HUES48 (cell line): ENCODE measurements around the gene NFATC3.

ENCODE experiments used
- H3K27ac ChIP-seq: one replicate; pipeline ENCODE4 v1.7.0; 2013; ENCODE audit warnings: low read depth, low read length, inconsistent platforms
- H3K27me3 ChIP-seq: 2 replicates; pipeline ENCODE4 v1.6.1; 2013; ENCODE audit warnings: mild to moderate bottlenecking, low read length; ENCODE audit not compliant: control insufficient read depth, insufficient read depth
- H3K36me3 ChIP-seq: 2 replicates; pipeline ENCODE4 v1.6.1; 2013; ENCODE audit warnings: low read length; ENCODE audit not compliant: control insufficient read depth, insufficient read depth
- H3K4me1 ChIP-seq: 2 replicates; pipeline ENCODE4 v1.6.1; 2013; ENCODE audit warnings: mild to moderate bottlenecking, low read length; ENCODE audit not compliant: control insufficient read depth, insufficient read depth
- H3K4me3 ChIP-seq: 2 replicates; pipeline ENCODE4 v1.5.1; 2013; ENCODE audit warnings: mild to moderate bottlenecking, low read depth, low read length
- H3K9ac ChIP-seq: 2 replicates; pipeline ENCODE4 v1.6.1; 2013; ENCODE audit warnings: mild to moderate bottlenecking, low read depth, low read length, moderate library complexity
- H3K9me3 ChIP-seq: 2 replicates; pipeline ENCODE4 v1.6.1; 2013; ENCODE audit warnings: low read length; ENCODE audit not compliant: control insufficient read depth, insufficient read depth

Gene NFATC3

DNA sequence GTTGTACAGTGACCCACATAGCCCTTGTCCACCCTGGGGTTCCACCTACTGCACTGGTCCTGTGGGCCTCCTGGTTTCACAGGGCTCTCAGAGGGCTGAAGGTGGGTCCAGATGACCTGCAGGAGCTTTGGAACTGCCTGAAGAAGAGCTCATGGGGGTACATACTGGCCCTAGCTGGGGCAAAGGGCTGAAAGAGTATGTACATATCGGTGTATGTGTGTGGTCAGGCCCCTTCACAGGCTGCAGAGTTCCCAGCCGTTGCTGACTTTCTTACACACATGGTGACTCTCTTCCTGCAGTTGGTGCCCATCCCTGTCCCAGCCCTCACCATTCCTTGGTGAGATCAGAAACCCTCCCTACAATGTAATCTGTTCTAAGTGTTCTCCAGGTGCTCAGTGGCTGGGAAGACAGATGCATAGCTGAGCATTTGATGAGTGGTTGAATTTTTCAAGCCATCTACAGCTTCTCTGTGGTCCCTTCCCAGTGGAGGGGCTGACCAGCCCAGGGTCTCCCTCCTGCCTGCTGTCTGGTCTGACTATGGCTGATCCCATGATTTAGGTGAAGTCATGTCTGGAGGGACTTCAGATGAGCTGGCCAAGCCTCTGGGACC lies 2.4 kb upstream of the NFATC3 start:
- no peak overlapping the region for H3K27ac ChIP-seq

DNA sequence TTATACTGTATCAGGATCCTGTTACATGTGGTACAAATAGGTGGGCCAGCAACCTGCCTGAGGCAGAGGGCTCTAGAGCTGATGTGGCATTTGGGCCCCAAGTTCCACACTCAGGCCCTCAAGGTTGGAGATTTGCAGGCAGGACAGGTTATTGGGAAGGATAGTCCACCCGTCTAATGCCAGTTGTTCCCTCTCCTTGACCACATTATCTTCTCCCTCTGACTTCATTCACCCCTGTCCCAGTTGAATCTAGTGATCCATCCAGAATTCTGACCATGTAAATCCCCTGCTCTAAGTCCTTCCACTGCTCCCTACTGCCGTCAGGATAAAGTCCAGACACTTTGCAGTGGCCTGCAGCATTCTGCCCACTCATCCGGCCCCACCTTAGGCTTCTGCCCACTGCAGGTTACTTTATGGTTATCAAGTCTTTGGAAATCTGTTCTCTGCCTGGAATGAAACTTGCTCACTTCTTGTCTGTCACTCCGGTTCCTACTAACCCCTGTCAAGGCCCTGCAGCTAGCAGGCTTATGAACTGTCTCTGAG lies 1.9 kb upstream of the NFATC3 start:
- H3K9ac ChIP-seq, result no peak overlapping the region
- peaks cover 6% of the 10 kb centered on the region; the same call in 1 of the 2 replicates for H3K4me1 ChIP-seq
- peak overlapping the region; percentile 95 for H3K27ac ChIP-seq
- H3K36me3 ChIP-seq, result peaks cover 12% of the 10 kb centered on the region
- H3K9me3 ChIP-seq, result no peaks in the 10 kb centered on the region
- H3K4me3 ChIP-seq, result peak overlapping the region; percentile 94
- H3K27me3 ChIP-seq, result no peaks in the 10 kb centered on the region

More for the DNA sequence above, 2.4 kb upstream of the NFATC3 start:
- Histone ChIP-seq H3K27me3 (no peaks in the 10 kb centered on the region), H3K4me3 (no peak overlapping the region), H3K36me3 (peaks cover 18% of the 10 kb centered on the region), H3K4me1 (peaks cover 6% of the 10 kb centered on the region; the same call in 1 of the 2 replicates), H3K9ac (no peak overlapping the region), H3K9me3 (no peaks in the 10 kb centered on the region)

DNA sequence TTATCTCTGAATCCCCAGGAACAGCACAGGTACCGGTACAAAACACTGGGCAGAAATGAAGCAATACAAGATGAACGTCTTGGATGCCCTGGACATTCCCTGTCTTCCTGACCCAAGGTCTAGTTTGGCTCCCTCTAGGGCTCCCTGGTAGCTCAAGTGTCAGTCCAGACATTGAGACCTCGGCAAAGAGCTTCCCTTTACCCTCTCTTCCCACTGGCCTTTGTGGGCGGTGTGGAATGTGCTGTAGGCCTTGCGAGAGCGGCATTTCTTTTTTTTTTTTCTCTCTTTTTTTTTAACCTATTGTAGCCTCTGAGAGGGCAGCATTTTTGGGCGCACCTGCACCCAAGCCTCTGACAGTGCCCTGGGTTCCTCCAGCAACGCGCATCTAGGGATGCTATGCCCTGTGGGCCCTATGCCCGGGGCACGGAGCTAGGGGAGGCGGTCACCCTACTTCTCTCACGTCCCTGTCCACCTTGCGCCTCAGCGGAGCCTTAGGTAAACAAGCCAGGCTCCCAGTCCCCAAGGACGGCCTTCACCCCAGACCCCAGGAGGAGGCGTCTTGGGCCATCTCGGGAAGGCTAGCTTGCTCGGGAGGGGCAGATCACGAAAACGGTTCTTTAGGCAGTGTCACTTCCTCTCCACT lies 1.2 kb upstream of the NFATC3 start:
- H3K9me3 ChIP-seq, result no peaks in the 10 kb centered on the region
- peak overlapping the region; percentile 89 for H3K9ac ChIP-seq
- peaks cover 5% of the 10 kb centered on the region for H3K36me3 ChIP-seq
- H3K4me3 ChIP-seq, result peak overlapping the region; percentile 94
- H3K27me3 ChIP-seq, result no peaks in the 10 kb centered on the region
- H3K27ac ChIP-seq, result peak overlapping the region; percentile 95
- peaks cover 6% of the 10 kb centered on the region; the same call in 1 of the 2 replicates for H3K4me1 ChIP-seq

DNA sequence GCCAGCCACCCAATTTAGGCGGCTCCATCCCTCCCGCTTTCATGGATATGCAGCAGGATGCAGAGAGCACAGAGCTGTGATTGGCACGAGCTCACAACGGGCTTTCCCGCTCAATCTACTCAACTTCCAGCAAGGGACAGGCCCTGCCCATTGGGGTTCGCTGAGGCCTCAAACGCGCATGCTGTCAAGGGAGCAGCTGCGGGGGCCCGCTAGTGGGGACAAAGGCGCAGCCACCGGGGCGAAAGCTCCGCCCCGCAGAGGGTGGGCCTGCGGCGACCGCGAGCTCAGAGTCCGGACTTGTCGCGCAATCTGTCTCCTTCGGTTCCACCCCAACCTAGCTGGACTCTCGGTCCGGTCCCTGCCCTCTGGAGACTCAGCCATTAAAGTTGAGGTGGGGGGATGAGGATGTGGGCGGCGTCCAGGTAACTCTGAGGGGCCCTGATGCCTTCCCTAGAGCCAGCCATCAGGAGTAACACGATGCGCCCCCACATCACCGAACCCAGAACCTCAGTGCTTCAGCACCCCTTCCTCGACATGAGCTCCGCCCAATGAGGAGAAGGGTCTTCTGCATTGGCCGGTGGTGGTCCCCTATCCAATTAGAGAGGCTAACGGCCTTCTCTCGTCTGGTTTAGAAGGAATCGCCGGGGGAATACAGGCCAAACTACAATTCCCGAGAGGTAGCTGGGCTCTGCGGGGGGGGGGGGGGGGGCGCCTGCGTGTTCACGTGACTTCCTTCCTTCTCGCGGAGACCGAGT lies 489 bp upstream of the NFATC3 start:
- Histone ChIP-seq H3K27me3 (no peaks in the 10 kb centered on the region), H3K4me3 (peak overlapping the region; percentile 94), H3K9me3 (no peaks in the 10 kb centered on the region), H3K4me1 (peaks cover 6% of the 10 kb centered on the region; the same call in 1 of the 2 replicates), H3K9ac (peak overlapping the region; percentile 89), H3K27ac (peak overlapping the region; percentile 95), H3K36me3 (no peaks in the 10 kb centered on the region)

DNA sequence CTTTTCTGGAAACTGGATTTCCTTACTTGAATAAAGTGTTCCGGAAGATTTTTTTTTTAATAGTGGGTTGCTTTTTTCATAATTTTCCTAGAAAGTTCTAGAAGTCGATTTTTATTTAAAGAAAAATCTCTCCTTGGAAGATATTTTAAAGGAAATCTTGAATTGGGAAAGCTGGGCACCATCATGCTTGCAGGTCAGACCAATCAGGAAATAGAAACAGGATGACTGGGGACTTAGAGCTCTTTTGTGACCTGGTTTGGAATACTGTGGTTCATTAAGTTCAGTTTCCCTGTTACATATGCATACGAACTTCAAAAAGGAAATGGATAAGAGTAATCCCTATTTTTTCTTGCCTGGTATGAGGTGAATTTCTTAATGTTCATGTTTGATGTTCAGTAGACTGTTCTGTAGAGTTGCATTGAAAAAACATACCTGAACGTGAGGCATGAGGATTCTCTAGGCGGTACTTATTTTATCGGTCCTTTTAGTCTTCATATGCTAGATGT lies 1.2 kb downstream of the NFATC3 start:
- Histone ChIP-seq H3K4me3 (peak overlapping the region; percentile 100), H3K9ac (peak overlapping the region; percentile 84; the same call in 1 of the 2 replicates), H3K9me3 (no peaks in the 10 kb centered on the region), H3K4me1 (peaks cover 9% of the 10 kb centered on the region; the same call in 1 of the 2 replicates), H3K27me3 (no peaks in the 10 kb centered on the region), H3K27ac (no peak overlapping the region), H3K36me3 (no peaks in the 10 kb centered on the region)

DNA sequence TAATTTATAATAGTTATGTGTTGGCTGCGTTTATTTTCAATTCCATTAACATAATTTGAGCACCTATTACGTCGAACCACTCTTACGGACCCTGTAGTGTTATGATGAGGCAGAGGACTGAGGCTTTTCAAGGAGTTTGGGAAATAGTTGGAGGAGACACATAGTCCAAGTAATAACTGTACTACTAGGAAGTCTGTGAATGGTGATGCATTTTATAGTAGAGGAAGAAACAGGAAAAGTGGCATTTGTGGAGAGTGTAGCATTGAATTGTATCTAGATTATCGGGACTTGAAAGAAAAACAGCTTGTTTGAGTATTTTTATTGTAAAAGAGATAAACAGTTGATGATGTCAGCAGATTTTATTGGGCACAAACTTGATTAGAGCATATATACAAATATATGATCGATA lies 1.7 kb downstream of the NFATC3 start:
- Histone ChIP-seq H3K9ac (no peak overlapping the region), H3K9me3 (no peaks in the 10 kb centered on the region), H3K27ac (no peak overlapping the region), H3K36me3 (no peaks in the 10 kb centered on the region), H3K4me3 (peak overlapping the region; percentile 100), H3K4me1 (peaks cover 13% of the 10 kb centered on the region; the same call in 1 of the 2 replicates), H3K27me3 (no peaks in the 10 kb centered on the region)

DNA sequence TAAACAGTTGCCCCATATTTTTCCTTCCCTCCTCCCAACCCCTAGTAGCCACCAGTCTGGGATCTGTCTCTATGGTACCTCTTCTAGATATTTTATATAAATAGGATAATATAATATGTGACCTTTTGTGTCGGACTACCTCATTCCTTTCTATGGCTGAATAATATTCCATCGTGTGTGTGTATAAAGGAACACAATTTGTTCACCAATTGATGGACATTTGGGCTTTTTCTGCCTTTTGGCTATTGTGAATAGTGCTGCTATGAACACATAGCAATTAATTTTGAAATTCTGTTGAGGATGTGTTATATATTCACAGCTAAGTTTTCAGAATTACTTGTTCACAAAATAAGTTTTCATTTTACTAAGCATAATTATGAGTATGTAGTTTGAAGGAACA lies 2.5 kb downstream of the NFATC3 start:
- no peak overlapping the region for H3K4me3 ChIP-seq
- no peaks in the 10 kb centered on the region for H3K9me3 ChIP-seq
- peaks cover 13% of the 10 kb centered on the region; the same call in 1 of the 2 replicates for H3K4me1 ChIP-seq
- H3K27me3 ChIP-seq, result no peaks in the 10 kb centered on the region
- H3K9ac ChIP-seq, result no peak overlapping the region
- H3K27ac ChIP-seq, result no peak overlapping the region
- H3K36me3 ChIP-seq, result no peaks in the 10 kb centered on the region

DNA sequence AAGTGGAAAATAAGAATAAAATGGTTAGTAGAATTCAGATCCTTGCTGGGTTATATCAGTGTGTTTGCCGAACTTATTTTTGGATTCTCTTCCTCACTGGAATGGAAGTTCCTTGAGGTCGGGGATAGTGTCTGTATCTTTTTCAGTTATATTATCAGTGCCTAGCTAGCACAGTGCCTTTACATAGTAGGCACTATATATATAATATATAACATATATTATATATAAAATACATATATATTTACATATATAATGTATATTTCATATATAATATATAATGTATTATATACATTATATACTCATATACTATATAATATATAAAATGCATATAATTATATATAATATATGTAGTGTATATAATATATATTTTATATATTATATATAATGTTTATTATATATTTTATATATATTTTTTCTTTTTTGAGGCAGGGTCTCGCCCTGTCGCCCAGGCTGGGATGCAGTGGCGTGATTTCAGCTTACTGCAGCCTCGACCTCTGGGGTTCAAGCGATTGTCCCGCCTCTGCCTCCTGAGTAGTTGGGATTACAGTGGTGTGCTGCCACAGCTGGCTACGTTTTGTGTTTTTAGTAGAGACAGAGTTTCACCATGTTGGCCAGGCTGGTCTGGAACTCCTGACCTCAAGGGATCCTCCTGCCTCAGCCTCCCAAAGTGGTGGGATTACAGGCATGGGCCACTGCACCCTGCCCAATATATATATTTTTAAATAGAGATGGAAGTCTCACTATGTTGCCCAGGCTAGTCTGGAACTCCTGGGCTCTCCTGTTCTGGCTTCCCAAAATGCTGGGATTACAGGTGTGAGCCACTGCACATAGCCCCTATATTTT lies 3.2 kb downstream of the NFATC3 start:
- Histone ChIP-seq H3K9me3 (no peaks in the 10 kb centered on the region), H3K36me3 (no peaks in the 10 kb centered on the region), H3K9ac (no peak overlapping the region), H3K27me3 (no peaks in the 10 kb centered on the region), H3K27ac (no peak overlapping the region), H3K4me3 (no peak overlapping the region), H3K4me1 (peaks cover 13% of the 10 kb centered on the region; the same call in 1 of the 2 replicates)

DNA sequence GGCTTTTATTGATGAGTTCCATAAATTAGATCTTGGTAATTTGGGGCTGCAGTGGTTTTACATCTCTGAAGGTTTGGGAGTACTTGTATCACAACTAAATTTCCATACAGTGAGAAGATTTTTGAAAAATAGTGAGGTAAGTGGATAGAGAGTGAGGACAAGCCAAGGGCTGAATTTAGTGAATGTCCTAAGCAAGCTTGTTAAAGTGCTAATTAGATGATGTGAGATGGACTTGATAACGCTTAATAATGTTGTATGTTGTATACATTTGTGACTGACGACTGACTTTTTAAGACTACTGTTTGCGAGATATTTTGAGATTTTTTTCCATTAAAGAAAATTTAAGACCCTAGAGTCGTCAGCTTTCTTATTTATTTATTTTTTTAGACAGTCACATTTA lies 3.9 kb downstream of the NFATC3 start:
- Histone ChIP-seq H3K9ac (no peak overlapping the region), H3K4me1 (peaks cover 11% of the 10 kb centered on the region; the same call in 1 of the 2 replicates), H3K9me3 (no peaks in the 10 kb centered on the region), H3K27me3 (no peaks in the 10 kb centered on the region), H3K27ac (no peak overlapping the region), H3K36me3 (no peaks in the 10 kb centered on the region), H3K4me3 (no peak overlapping the region)

DNA sequence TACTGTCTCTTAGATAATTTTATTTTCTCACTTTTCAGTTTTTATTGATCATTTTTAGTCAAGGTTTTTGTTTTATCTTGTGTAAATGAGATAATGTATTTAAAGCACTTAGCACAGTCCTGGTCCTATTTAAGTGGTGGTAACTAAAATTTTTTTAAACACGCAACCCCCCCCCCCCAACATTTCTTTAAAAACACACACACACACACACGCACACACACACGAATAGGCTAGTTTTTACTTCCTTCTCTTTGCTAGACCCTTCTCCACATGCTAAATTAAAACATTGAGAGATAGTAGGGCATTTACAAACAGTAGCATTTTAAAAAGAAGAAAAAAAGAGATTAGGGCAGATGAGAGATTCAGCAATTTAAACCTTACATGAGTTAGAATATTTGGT lies 5.0 kb downstream of the NFATC3 start:
- no peak overlapping the region for H3K9ac ChIP-seq
- no peak overlapping the region for H3K4me3 ChIP-seq
- no peaks in the 10 kb centered on the region for H3K27me3 ChIP-seq
- no peaks in the 10 kb centered on the region for H3K9me3 ChIP-seq
- H3K36me3 ChIP-seq, result no peaks in the 10 kb centered on the region
- H3K4me1 ChIP-seq, result peaks cover 22% of the 10 kb centered on the region
- no peak overlapping the region for H3K27ac ChIP-seq
